Astrocyte of the hippocampus (primary cell): ENCODE data around the gene PRKCZ.

ENCODE experiments used
- DNase-seq: peaks from one replicate; pipeline ENCODE4 v3.0.0; 2011; ENCODE audit warnings: low read depth, low spot score

The PRKCZ gene

DNA sequence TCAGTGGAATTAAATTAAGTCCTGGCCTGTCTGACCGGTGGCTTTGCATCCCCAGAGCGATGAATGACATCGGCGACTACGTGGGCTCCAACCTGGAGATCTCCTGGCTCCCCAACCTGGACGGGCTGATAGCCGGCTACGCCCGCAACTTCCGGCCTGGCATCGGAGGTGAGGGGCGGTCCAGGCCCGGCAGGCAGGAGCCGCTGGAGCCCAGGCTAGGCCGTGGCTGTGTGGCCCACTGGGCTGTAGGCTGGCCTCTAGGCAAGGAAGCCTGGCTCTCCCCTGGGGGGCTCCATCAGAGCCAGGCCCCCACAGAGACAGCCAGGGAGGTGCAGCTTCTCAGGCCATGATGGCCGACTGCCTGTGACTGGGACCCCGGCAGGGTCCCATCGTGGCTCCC, 25.3 kb upstream of the PRKCZ start:
- no peak for DNase-seq

DNA sequence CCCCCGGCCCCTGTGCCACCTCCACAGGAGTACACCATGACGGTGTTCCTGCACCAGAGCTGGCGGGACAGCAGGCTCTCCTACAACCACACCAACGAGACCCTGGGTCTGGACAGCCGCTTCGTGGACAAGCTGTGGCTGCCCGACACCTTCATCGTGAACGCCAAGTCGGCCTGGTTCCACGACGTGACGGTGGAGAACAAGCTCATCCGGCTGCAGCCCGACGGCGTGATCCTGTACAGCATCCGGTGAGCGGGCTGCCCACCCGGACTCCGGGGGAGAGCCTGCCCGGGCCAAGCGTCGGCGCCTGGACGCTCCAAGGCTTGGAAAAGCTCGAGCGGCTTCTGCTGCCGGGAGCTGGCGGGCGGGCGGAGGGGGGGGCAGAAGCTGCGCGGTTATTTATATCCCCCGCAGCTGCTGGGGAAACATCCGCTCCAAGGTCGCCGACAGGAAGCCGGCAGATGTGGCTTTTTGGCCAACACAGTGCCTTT, 24.7 kb upstream of the PRKCZ start:
- no peak for DNase-seq

DNA sequence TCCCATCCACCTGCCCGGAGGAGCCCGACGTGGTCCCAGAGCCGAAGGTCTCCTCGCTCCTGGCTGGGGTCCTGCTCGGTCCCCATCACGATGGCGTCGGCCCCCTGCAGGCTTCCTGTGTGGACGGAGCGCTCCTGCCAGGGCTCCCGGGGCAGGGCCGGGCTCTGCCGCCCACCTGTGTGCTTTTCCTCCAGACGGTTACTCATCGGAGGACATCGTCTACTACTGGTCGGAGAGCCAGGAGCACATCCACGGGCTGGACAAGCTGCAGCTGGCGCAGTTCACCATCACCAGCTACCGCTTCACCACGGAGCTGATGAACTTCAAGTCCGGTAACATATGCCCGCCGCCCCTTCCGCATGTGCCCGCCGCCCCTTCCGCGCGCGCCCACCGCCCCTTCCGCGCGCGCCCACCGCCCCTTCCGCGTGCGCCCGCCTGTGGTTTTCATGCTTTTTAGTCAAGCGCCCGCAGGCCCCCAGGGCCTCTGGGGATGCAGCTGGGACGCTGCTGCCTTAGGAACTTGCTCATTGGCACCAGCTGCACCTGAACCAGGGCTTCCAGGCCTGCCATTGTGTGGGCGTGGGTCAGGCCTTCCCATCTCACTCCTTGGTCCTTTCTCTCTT, 22.1 kb upstream of the PRKCZ start:
- no peak for DNase-seq

DNA sequence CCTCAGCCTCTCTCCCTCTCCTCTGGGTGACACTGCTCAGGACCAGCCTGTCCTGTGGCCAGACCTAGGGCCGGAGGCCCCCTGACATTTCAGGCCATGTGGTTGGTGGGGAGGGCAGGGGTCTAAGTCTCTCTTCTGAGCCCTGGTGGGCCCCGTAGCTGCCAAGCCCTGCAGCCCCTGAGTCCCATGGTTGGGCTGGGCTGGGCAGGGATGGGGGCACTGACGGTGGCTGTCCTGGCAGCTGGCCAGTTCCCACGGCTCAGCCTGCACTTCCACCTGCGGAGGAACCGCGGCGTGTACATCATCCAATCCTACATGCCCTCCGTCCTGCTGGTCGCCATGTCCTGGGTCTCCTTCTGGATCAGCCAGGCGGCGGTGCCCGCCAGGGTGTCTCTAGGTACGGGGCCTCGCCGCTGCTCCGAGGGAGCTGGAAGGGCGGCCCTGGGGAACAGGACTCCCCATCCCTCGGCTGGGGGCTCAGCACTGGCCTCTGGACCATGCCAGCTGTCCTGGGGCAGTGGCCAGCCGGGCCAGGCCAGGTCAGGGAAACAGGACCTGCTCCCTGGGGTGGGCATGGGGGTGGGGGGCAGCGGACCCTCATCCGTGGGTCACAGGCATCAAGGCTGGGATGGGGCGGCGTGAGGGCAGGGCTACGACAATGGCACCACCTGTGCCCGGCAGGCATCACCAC, 21.2 kb upstream of the PRKCZ start:
- no peak for DNase-seq

DNA sequence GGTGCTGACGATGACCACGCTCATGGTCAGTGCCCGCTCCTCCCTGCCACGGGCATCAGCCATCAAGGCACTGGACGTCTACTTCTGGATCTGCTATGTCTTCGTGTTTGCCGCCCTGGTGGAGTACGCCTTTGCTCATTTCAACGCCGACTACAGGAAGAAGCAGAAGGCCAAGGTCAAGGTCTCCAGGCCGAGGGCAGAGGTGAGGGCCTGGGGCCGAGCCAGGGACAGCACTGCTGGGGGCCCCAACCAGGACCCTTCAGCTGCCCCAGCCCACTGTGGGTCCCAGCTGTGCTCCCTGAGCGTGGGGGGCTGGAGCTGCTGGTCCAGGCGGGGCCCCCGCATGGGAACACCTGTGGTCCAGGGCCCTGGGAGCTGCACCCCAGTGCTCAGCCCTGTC, 20.6 kb upstream of the PRKCZ start:
- no peak for DNase-seq

DNA sequence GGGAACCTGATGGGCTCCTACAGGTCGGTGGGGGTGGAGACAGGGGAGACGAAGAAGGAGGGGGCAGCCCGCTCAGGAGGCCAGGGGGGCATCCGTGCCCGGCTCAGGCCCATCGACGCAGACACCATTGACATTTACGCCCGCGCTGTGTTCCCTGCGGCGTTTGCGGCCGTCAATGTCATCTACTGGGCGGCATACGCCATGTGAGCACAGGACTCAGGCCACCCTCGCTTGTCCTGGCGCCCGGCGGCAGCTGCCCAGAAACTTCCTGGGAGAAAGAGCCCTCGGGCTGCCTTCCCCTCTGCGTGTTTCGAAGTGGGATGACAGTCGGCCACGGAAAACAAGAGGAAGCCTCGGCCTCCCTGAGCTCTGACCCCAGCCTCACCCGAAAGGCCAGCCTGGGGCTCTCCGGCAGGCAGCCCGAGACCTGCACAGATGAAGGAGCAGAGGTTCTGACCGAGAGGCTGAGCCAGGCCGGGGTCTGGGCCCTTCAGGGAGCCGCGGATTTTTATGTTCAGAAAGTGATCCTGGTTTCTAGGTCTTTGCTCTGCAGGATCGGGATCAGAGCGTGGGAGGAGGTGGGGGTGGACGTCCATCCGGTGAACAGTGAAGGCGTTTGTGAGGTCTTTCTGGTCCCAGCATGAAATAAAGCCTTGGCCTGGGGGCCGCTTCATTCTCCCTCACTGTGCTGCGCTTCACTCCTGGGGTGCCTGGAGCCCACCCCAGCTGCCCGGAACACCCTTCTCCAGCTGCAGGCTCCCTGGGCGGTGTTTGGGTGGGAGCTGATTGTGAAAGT, 19.9 kb upstream of the PRKCZ start:
- no peak for DNase-seq

DNA sequence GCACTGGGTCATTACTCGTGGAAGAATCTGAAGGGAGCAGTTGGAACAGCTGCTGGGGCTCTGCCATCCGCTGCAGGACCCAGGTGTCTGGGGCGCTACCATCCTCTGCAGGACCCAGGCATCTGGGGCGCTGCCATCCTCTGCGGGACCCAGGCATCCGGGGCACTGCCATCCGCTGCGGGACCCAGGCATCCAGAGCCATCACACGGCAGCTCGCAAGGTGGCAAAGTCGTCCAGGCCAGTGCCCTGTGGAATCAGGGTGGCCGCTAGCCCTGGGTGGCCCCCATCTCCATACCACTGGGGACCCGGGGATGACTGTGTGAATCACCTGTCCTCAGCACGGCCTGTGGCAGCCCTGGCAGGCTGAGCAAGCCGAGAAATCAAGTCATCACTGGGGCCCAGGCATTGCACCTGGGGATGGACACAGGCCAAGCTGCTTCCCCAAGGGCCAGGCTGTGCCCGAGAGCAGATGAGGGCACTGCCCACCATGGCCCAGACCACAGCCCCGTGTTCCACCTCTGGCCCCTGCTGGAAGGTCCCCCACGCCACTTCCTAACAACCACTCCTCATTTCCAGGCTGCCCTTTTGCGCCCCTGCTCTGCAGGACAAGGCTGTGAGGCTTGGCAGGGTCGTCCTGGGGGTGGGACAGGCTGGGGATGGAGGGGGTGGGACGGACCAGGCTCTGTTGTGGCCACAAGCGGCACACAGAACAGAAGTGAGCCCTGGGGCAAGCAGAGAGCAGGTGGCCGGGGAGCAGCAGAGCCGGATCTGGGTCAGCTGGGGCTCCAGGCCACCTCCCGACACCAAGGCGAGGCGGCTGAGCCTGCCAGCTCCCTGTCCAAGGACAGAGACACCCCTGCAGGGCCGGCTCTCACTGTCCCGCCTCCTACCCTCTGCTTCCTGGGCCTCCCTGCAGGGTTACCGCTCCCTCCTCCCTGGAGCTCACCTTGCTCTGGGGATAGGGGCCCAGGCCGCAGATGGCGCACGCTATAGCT, 18.4 kb upstream of the PRKCZ start:
- DNase-seq = no peak

DNA sequence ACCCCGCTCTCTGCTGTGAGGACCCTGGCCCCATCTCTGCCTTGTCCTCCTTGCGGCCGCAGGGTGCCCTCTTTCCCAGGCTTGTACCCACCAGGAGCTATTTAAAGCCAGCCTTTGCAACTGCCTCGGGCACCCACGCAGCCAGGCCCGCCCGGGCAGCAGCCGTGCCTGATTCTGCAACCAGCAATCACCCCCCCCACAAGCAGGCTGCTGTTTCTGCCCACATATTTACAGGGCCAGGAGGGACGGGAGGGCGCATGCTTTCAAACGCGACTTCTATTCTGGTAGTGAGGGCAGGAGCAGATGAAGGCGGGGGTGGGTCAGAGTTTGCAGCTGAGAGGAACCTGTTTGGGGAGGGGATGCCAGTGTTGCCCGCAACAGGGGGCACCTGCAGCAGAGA, 17.5 kb upstream of the PRKCZ start:
- no peak for DNase-seq

DNA sequence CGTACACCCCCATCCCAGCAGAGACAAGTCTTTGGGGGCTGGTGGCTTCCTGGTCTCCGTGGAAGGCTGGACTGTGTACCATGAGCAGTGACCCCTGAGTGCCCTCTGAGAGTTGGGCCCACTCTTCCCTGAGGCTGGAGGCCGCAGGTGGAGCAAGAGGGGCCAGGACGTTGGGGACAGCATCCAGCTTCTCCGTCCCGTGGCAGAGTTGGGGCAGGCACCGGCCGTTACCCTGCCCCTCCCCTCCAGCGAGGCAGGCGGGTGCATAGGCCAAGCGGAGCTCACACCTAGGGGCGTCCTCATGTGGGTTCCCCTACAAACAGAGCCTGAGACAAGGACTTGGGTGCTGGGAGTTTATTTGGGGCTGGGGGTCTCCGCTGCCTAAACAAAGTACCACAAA, 17.0 kb upstream of the PRKCZ start:
- no peak for DNase-seq

DNA sequence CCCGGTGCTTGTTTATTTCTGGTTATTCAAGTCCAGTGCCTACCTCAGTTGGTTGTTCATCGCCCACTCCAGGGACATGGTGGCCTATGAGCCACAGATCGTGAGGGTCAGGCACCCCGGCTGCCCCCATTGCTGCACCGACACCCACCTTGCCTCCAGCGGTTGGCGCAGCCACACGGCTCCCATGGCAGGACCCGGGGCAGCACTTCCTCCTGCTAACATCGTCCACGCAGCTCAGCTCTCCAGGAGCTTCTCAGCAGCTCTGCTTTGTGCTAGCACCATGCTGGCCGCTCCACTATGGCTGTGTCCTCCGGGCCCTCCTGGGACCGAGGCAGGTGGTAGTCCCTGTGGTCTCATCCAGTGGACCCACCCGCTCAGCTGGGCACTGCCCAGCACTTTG, 13.9 kb upstream of the PRKCZ start:
- DNase-seq = no peak

DNA sequence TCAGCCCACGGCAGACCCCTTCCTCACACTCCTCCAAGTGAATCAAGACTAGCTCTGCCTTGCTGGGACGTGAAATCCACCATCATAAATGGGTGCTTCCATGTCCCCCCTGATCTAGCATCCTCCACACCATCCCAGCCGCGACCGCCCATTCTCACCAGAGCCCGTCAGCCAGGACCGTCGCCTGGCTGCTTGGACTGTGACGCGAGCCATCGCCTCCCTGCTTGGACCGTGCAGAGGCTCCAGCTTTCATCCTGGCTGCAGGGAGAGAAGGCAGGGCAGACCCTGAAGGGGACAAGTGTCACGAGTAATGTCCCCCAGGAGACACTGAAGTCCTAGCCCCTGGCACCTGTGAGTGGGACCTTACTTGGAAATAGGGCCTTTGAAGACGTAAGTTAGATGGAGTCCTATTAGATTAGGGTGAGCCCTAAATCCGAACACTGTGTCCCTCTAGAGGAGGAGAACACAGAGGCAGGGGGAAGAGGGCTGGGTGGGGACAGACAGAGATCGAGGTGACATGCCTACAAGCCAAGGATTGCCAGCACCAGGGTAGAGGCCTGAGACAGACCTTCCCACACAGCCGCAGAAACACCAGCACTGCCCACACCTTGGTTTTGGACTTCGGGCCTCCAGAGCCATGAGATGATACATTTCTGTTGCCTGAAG, 12.8 kb upstream of the PRKCZ start:
- no peak for DNase-seq

DNA sequence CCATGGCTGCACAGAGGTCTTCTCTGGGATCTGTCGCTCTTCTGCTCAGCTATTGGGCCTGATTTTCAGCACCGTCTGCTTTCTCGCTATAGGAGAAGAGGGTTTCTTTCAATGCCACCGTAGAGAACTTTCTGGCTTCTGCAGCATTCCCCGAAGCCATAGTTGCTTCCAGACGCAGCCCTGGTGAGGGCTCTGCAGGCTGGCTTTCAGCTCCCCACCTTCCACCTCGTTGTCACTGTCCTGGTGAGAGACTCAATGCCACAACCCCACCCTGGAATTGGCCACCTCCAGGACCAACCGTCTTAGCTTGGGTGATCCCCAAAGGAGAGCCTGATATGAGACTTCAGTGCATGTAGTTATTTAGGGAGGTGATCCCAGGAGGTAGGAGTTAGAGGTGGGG, 12.0 kb upstream of the PRKCZ start:
- DNase-seq = no peak

DNA sequence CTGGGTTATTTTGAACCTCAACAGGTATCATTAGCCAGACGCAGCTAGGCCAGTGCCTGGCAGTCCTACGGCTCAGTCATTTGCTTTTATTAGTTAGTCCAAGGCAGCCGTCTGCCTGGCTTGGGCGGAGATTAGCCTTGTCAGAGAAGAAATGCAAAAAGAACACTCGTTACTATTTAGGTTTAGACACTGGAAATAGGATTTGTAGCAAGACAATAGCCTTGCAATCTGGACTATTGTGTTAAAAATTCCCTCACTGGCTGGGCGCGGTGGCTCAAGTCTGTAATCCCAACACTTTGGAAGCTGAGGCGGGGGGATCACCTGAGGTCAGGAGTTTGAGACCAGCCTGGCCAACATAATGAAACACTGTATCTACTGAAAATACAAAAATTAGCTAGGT, 11.0 kb upstream of the PRKCZ start:
- no peak for DNase-seq

DNA sequence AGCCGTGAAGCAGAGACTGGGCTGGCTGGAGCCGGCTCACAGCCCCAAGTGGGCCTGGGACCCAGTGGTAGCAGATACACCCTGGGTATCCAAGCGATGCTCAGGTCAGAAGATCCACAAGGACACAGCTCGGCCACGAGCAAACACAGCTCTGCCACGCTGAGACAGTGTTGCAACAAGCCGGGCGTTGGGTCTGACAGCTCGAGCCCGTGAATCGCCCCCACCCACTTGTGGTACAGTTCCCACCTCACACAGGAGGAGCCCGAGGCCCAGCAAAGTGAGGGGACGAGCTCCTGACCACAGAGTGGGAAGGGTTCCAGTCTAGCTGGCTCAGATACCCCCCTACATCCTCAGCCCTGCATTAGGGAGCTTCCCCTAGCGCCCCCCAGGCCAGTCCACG, 8.9 kb upstream of the PRKCZ start:
- no peak for DNase-seq

DNA sequence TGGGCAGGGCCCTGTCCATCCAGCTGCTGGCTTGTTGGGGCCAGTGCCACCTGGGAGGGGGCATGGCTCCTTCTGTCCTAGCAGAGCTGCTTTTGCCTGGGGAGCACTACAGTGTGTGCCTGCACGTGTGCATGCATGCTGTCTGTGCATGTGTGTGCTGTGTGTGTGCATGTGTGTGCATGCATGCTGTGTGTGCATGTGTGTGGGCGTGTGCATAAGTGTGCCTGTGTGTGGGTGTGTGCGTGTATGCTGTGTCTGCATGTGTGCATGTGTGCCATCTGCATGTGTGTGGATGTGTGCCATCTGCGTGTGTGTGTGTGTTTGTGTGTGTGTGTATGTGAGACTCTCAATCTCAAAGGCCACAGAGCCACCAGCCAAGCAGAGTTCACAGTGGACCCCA, 8.3 kb upstream of the PRKCZ start:
- DNase-seq = no peak

DNA sequence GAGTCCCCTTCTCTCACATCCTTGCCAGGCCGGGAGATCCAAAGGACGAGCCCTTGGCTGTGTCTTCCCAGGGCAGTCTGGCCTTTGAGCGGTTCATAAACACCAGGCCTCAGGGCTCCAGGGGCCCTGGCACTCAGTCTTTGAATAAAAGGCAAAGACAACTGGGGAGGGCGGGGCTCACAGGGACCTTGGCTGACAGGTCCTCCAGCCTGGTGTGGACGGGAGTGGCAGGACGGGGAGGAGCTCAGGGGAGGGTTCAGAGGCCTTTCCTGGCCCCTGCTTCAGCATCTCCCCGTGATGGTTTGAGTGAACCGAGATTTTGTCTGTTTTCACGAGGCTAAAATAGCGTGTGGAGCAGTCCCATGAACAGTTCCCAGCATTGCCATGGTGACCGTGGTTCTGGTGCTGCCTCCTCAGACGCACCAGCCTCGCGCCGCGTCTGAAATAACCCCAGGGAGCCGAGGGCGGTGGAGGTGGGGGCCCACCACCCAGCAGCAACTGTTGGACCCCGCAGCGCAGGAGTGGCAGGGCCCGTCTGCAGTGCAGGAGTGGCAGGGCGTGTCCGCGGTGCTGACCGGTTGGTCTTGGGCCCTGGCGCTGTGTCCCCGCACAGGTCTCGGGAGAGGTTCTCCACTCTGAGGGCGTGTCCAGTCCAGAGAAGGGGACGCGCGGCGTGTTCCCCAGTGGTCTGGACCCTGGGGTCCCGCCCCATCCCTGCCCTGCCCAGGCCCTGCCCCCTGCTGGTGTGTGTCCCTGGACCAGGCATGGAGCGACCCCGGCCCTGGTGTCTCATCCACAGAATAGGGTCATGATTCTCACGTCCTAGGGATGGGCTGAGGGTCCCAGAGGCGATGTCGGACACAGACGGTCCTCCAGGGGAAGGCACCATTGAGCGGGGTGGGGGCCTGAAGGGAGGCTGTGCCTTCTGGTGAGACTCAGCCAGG, 7.1 kb upstream of the PRKCZ start:
- DNase-seq = no peak

DNA sequence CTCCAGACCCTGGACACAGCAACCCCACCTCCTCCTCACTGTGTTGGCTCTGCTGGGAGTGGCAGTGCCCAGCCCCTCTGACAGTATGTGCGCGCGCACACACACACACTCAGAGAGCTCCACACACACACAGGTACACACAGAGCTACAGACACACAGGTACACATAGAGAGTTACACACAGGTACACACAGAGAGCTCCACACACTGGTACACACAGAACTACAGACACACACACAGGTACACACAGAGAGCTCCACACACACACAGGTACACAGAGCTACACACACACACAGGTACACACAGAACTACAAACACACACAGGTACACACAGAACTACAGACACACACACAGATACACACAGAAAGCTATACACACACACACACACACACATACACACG, 6.3 kb upstream of the PRKCZ start:
- DNase-seq = no peak

DNA sequence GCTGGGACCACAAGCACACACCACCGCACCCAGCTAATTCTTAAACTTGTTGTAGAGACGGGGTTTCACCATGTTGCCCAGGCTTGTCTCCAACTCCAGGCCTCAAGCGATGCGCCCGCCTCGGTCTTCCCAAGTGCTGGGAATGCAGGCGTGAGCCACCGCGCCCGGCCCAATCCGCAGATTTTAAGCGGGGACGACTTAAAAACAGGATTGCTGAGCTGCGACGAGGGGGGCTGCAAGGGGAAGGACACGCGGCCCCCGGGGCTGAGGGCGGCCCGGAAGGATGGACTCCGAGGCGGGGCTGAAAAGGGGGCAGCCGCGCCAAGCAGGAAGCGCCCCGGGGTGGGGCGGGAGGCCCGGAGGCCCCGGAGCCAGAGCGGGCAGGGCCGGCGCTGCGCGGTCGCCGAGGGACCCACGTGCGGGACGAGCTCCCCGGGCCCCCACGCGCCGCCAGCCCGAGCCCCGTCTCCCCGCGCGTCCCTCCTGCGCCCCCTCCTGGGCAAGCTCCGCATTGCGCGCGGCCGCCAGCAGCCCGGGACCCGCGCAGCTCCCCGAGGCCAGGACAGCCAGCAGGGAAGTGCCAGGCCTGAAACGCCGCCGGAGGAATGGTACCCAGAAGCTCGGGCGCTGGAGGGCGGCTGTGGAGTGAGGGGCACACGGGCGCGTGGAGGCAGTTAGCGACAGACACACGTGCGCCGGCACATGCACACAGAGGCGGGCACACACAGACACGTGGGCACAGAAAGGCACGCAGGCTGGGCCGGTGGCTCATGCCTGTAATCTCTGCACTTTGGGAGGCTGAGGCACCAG, 5.5 kb upstream of the PRKCZ start:
- peak; percentile 83 for DNase-seq
